GM12878 (cell line): Measurements from ENCODE around the gene CANT1. TPM values are rescaled to one million over a fixed set of nuclear protein-coding genes. Genes with fewer than 3 reads are reported as not detected.

Source experiments
- ATAC-seq: fragments of 200-7000 bp; cut with Tn5 transposase; 3 replicates; pipeline ENCODE4 v1.9.1; 2020; ENCODE audit warnings: mild to moderate bottlenecking, moderate library complexity
- BruUV-seq: library from RNA; stranded (reverse); fragments of 400-500 nt; replicated peaks from 2 replicates; lab custom pipeline; 2021; lab: Mats Ljungman, UMichigan
- CTCF ChIA-PET: fragments of 300-600 bp; sonication (Branson Sonifier 250); formaldehyde crosslinking; extraction: SDS; loops from one replicate; lab custom pipeline; 2021; ENCODE audit warnings: inconsistent platforms; lab: Yijun Ruan, JAX
- POLR2A ChIA-PET: fragments of 350-600 bp; formaldehyde crosslinking; extraction: SDS; loops from one replicate; lab custom pipeline; 2021; ENCODE audit warnings: inconsistent platforms; lab: Charles Lee
- RAD21 ChIA-PET: fragments of 300-600 bp; sonication (Branson Sonifier 250); formaldehyde crosslinking; loops from one replicate; lab custom pipeline; 2023; ENCODE audit warnings: antibody characterized with exemption; ENCODE audit not compliant: unreplicated experiment; lab: Charles Lee
- SMC1A ChIA-PET: fragments of 300-600 bp; sonication (Branson Sonifier 250); formaldehyde crosslinking; loops from one replicate; lab custom pipeline; 2023; ENCODE audit not compliant: unreplicated experiment, uncharacterized antibody; lab: Charles Lee
- DNase-seq: peaks from one replicate; pipeline ENCODE4 v3.0.0-alpha.2; 2011; ENCODE audit warnings: low read depth, low spot score
- FAIRE-seq: peaks from 3 replicates; lab custom pipeline; 2011; peaks lifted over from hg19 to GRCh38; lab: Jason Lieb, UNC
- H2AFZ ChIP-seq: 2 replicates; pipeline ENCODE4 v1.6.0; 2011; ENCODE audit warnings: low read depth, low read length, control low read depth; ENCODE audit not compliant: control insufficient read depth
- H3K27ac ChIP-seq: 2 replicates; pipeline ENCODE4 v1.5.1; 2011; ENCODE audit warnings: control low read depth; ENCODE audit not compliant: control insufficient read depth, insufficient read depth
- H3K27me3 ChIP-seq, 2 experiments: replicated peaks in 1 of 2; 2 replicates each; pipeline versions ENCODE4 v1.6.0 to v1.6.1; 2011; ENCODE audit warnings: low read length in 1 of 2; ENCODE audit not compliant: control insufficient read depth in 2 of 2, insufficient read depth in 2 of 2
- H3K36me3 ChIP-seq, 2 experiments: 2 replicates each; pipeline ENCODE4 v1.5.1; 2011; ENCODE audit warnings: low read length in 1 of 2; ENCODE audit not compliant: control insufficient read depth in 2 of 2, insufficient read depth in 2 of 2
- H3K4me1 ChIP-seq: 2 replicates; pipeline ENCODE4 v1.6.1; 2011; ENCODE audit warnings: mild to moderate bottlenecking, low read length, moderate library complexity, mixed read lengths; ENCODE audit not compliant: control insufficient read depth, insufficient read depth
- H3K4me2 ChIP-seq: 2 replicates; pipeline ENCODE4 v1.6.0; 2011; ENCODE audit warnings: control low read depth; ENCODE audit not compliant: control insufficient read depth, insufficient read depth
- H3K4me3 ChIP-seq: fragments of 200-600 bp; sonication (generic); 2 replicates; pipeline ENCODE4 v1.5.1; 2016
- H3K79me2 ChIP-seq: 2 replicates; pipeline ENCODE4 v1.6.0; 2011; ENCODE audit warnings: low read length; ENCODE audit not compliant: control insufficient read depth, insufficient read depth
- H3K9ac ChIP-seq: 2 replicates; pipeline ENCODE4 v1.8.0; 2011; ENCODE audit warnings: low read length, control low read depth, mixed read lengths; ENCODE audit not compliant: control insufficient read depth, insufficient read depth
- H3K9me3 ChIP-seq: replicated peaks from 3 replicates; pipeline ENCODE4 v1.5.1; 2011; ENCODE audit warnings: mild to moderate bottlenecking, low read length; ENCODE audit not compliant: control insufficient read depth, insufficient read depth
- H4K20me1 ChIP-seq: 2 replicates; pipeline ENCODE4 v1.6.0; 2011; ENCODE audit not compliant: control insufficient read depth, insufficient read depth
- ASH2L ChIP-seq: fragments of 300-600, 200-600 bp; sonication (generic); IDR thresholded peaks from 2 replicates; pipeline ENCODE4 v1.6.1; 2017; ENCODE audit warnings: low read depth, mild to moderate bottlenecking, borderline replicate concordance
- ATF2 ChIP-seq: IDR thresholded peaks from 2 replicates; pipeline ENCODE4 v1.6.1; 2012; ENCODE audit warnings: low read length, inconsistent platforms
- CHD4 ChIP-seq: fragments of 200-600 bp; sonication (generic); IDR thresholded peaks from 2 replicates; pipeline ENCODE4 v1.6.1; 2016; ENCODE audit warnings: mild to moderate bottlenecking
- E4F1 ChIP-seq: fragments of 450-650 bp; IDR thresholded peaks from 2 replicates; pipeline ENCODE4 v1.6.1; 2018; ENCODE audit warnings: borderline replicate concordance, mild to moderate bottlenecking; ENCODE audit not compliant: partially characterized antibody
- EZH2 ChIP-seq: IDR thresholded peaks from 2 replicates; pipeline ENCODE4 v1.6.1; 2012; ENCODE audit warnings: low read depth, mild to moderate bottlenecking, control low read depth, inconsistent platforms, low read length, borderline replicate concordance; ENCODE audit not compliant: control insufficient read depth
- HDAC2 ChIP-seq: fragments of 200-600 bp; sonication (generic); IDR thresholded peaks from 2 replicates; pipeline ENCODE4 v1.6.1; 2017
- MYC ChIP-seq: IDR thresholded peaks from 2 replicates; pipeline ENCODE4 v1.6.1; 2011; ENCODE audit warnings: mild to moderate bottlenecking, low read length, moderate library complexity, inconsistent platforms; ENCODE audit not compliant: insufficient read depth, insufficient replicate concordance, insufficient read length, severe bottlenecking
- TCF12 ChIP-seq: IDR thresholded peaks from 2 replicates; pipeline ENCODE4 v1.6.1; 2011; ENCODE audit warnings: low read depth, mild to moderate bottlenecking, low read length
- ZBED1 ChIP-seq: IDR thresholded peaks from 2 replicates; pipeline ENCODE4 v1.6.1; 2016; ENCODE audit warnings: borderline replicate concordance
- ZNF622 ChIP-seq: fragments of 450-650 bp; IDR thresholded peaks from 2 replicates; pipeline ENCODE4 v1.6.1; 2017; ENCODE audit warnings: mild to moderate bottlenecking, inconsistent platforms
- WGBS: methylation state at CpG from one replicate; pipeline ENCODE4 v1.1.6; 2016; ENCODE audit warnings: low lambda C conversion rate; ENCODE audit not compliant: insufficient replicate concordance, insufficient coverage; ENCODE audit errors: missing lambda C conversion rate; 5-methylcytosine and 5-hydroxymethylcytosine counted together
- in situ Hi-C: fragments of 300-500 bp; cut with MboI; formaldehyde crosslinking; loops from 9 replicates; pipeline ENCODE4 v1.14.3; 2018; ENCODE audit warnings: mixed read lengths
- intact Hi-C: fragments of 100-400 bp; cut with micrococcal nuclease; formaldehyde crosslinking; loops from one replicate; pipeline ENCODE4 v1.14.2; 2022; ENCODE audit not compliant: unreplicated experiment
- polyA plus RNA-seq, 11 experiments: library from polyadenylated mRNA; depleted of rRNA in 4 of 11; unstranded in 6 of 11; stranded (reverse) in 5 of 11; fragments of >200 nt; fragmentation: Nextera tagmentation in 4 of 11; fragmentation: Illumina TruSeq in 1 of 11; extraction: Ambion mirVana in 4 of 11; extraction: Trizol in 1 of 11; gene quantifications; 1 replicate in 1 of 11; 2 replicates in 10 of 11; pipeline versions ENCODE4 v1.2.1 to v1.2.3, GENCODE V29; 2011 to 2016; ENCODE audit warnings: inconsistent platforms in 2 of 11, missing spikeins in 2 of 11, low read depth in 1 of 11
- total RNA-seq, 4 experiments: library from RNA; depleted of rRNA in 3 of 4; stranded (reverse); fragments of >200 nt in 3 of 4; fragmentation: Illumina TruSeq in 1 of 4; extraction: Trizol in 1 of 4; gene quantifications; 2 replicates each; pipeline versions ENCODE4 v1.2.1 to v1.2.3, GENCODE V29; 2013 to 2021

Gene CANT1
- total and polyA plus RNA-seq, 10 of the 15 experiments (the other 5 are each of a cell fraction or from before 2014, with no cell fraction given), result 2.2 to 59.2 (median 20.2) TPM

GRCh38 chr17:79047291-79047920, 37.8 kb upstream of the CANT1 start:
- no peaks in the 10 kb centered on the region for H3K79me2 ChIP-seq
- intact Hi-C loops, result loop anchor here (2.0 kb wide), 1 partner anchor 35 kb away; no protein-coding TSS in a partner anchor
- no peak for ATAC-seq
- no peaks in the 10 kb centered on the region; the same call in 1 of the 2 replicates for H3K4me1 ChIP-seq
- H3K9me3 ChIP-seq, result no peaks in the 10 kb centered on the region
- no peak for FAIRE-seq
- no peak overlapping the region for H3K27ac ChIP-seq
- POLR2A ChIA-PET, result interaction anchor here (0.7 kb wide), 1 partner anchor 46 kb away, joined by 4 read pairs; no protein-coding TSS in a partner anchor
- CTCF ChIA-PET, result interaction anchor here (2.1 kb wide), 1 partner anchor 20 kb away, joined by 6 read pairs; no protein-coding TSS in a partner anchor
- H2AFZ ChIP-seq, result no peak overlapping the region
- in situ Hi-C loops, result no loop called here
- RAD21 ChIA-PET, result no interaction called here
- no peak overlapping the region for H3K4me2 ChIP-seq
- H3K9ac ChIP-seq, result no peak overlapping the region
- no peak for TF ChIP-seq EZH2
- no peak for TF ChIP-seq TCF12
- no peak for TF ChIP-seq HDAC2
- no peak for TF ChIP-seq CHD4
- no peak for TF ChIP-seq ASH2L
- TF ChIP-seq ZBED1, result no peak
- no peak for TF ChIP-seq ZNF622
- no peak for TF ChIP-seq MYC
- no peak for TF ChIP-seq E4F1
- TF ChIP-seq ATF2, result no peak
- H3K36me3 ChIP-seq, result no peaks in the 10 kb centered on the region
- H3K4me3 ChIP-seq, result no peak overlapping the region
- H4K20me1 ChIP-seq, result no peaks in the 10 kb centered on the region; the same call in 1 of the 2 replicates
- no peak for DNase-seq
- WGBS, result 58% methylated on average over 26 of the region's 30 CpGs
- SMC1A ChIA-PET, result no interaction called here
- no TSS peak for BruUV-seq
- H3K27me3 ChIP-seq, result no peaks in the 10 kb centered on the region; a peak in 1 of 4 replicates
